RWPE1 (cell line): ENCODE data around the gene HTT.

Experiments
- CTCF ChIA-PET: fragments of 350-600 bp; sonication (Branson Sonifier 250); formaldehyde crosslinking; extraction: SDS; loops from one replicate; lab custom pipeline; 2021; lab: Yijun Ruan, JAX
- POLR2A ChIA-PET: fragments of 400-600 bp; formaldehyde crosslinking; extraction: SDS; loops from one replicate; lab custom pipeline; 2020; ENCODE audit warnings: antibody characterized with exemption; ENCODE audit not compliant: low non-redundant PET; lab: Yijun Ruan, JAX
- DNase-seq: peaks from one replicate; pipeline ENCODE4 v3.0.0; 2012; ENCODE audit warnings: low spot score
- H3K27ac ChIP-seq: fragments of 450-650 bp; 2 replicates; pipeline ENCODE4 v1.5.1; 2017
- CTCF ChIP-seq: fragments of 450-650 bp; conservative IDR thresholded peaks from 2 replicates; pipeline ENCODE4 v1.5.1; 2017; ENCODE audit warnings: low read depth, mild to moderate bottlenecking

HTT gene

DNA sequence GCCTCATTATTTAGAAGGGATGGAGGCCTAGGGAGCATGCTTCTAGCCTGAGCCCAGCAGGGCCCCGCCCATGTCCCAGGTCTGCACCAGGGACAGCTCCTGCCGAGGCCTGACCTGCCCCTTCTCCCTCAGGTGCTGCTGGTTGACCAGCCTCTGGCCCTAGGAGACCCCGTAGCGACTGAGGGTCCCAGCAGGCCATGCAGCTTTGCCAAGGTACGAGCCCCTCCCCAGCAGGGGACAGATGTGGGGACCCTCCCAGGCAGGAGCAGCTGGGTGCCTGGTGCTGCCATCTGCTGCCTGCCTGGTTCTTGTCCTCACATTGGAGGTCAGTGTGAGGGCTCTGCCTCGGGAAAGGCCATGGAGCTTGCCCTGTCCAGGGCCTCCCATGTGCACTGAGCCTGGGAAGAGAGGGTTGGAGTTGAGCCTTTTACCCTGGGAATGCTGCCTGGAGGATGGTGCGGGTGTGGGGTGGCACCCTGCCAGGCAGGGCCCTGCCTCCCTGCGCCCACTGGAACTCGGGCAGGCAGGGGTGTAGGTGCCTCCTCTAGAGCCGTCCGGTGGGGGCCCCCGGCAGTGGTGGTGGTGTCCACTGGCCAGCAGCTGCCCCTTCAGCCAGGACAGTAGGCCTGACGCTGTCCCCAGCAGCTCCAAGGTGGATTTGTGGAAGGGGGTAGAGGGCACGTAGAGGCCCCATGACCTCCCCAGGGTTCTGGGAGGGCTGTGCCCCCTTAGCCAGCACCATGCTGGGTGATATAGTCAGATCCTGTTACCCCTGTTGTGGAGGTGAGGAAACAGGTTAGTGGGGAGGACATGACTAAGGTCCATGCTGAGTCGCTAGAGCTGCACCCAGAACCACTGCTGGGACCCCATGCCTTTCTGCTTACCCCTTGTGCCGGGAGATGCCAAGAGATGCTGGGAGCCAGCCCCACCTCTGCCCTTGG, 172.2 kb downstream of the HTT start:
- DNase-seq, result no peak
- no peak overlapping the region for H3K27ac ChIP-seq
- TF ChIP-seq CTCF, result no peak
- ChIA-PET POLR2A (no interaction called here), CTCF (no interaction called here)

DNA sequence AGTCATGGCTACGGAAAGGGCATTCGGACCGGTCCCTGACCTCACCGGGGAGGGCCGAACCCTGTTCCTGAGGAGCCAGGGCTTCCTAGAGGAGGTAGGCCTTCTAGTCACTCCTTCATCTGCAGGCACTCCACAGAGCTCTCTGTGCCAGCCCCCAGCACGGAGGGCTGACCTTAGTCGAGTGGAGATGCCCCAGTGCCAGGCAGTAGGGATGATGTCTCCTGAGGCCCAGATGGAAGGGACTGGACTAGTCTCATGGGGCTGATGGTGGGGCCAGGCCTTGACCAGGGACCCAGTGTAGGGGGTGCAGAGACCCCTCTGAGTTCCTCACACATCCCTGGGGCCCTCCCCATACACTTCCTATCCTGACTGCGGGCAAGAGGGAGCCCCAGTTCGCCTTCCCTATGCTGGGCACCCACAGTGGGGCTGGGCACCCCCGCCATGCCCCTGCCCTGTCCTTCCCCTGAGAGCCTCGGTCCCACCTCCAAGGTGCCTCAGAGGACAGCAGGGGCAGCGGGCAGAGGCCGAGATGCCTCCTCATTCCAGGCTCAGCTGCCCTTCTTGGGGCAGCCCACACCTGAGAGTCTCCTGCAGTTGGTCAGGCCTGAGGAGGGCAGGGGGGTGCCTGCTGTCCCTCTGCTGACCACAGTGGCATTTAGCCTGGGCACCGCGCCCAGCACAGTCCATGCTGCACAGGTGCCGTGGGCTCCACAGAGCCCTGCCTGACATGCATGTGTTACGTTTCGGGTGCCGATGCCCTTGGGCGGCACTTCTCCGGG, 173.1 kb downstream of the HTT start:
- ChIA-PET CTCF (no interaction called here), POLR2A (no interaction called here)
- H3K27ac ChIP-seq, result no peak overlapping the region
- TF ChIP-seq CTCF, result no peak
- no peak for DNase-seq

DNA sequence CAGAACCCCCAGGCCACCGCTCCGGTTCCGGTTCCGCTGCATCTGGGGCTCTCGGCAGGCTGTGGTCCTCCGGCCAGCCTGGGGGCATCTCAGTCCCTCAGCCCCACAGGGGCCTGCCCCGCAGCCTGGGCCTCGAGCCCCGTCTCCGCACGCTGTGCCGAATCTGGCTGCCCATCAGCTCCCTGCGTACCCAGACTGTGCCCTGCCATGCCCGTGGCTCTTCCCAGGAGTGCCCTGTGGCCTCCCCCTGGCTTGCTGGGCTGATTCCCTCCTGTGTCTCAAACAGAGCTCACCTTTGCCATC, 173.6 kb downstream of the HTT start:
- no peak for TF ChIP-seq CTCF
- no peak for DNase-seq
- H3K27ac ChIP-seq, result no peak overlapping the region
- ChIA-PET CTCF (no interaction called here), POLR2A (no interaction called here)

DNA sequence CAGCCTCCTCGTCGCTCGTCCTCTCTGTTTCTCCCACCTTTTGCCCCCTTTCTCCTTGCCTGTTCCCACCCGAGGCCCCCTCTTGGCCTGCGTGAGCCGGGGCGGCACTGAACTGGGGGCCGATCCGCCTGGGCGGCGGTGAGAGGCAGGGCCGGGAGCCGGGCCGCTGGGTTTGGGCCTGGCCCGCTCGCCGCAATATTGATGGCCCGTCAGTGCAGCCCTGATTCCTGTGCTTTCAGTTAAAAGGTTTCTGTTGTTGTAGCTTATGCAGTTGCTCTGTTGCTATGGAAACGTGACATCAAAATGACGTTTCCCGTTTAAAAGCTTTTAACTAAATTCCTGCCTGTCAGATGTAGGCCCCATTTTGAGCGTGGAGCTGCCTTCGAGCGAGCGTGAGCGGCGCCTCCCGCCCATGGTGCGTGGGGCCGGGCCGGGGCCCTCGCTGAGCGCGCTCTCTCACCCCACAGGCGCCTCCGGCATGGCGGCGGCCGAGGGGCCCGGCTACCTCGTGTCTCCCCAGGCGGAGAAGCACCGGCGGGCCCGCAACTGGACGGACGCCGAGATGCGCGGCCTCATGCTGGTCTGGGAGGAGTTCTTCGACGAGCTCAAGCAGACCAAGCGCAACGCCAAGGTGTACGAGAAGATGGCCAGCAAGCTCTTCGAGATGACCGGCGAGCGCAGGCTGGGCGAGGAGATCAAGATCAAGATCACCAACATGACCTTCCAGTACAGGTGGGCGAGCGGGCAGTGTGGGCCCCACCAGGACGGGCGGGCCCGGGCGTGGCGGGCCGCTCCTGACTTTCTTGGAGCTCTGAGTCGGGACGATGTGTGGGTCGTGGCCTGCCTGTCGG, 174.6 kb downstream of the HTT start, which contains the start of gene MSANTD1:
Gene MSANTD1, plus strand, starts transcription at position 349 of the 851 bp plus-strand sequence. Its CDS starts 64 bp downstream, at position 413.
- POLR2A ChIA-PET, result no interaction called here
- no peak for TF ChIP-seq CTCF
- no peak for DNase-seq
- no peak within 1 kb of the TSS for H3K27ac ChIP-seq
- CTCF ChIA-PET, result interaction anchor here (0.6 kb wide), 1 partner anchor 32 kb away, joined by 4 read pairs; no protein-coding TSS in a partner anchor

DNA sequence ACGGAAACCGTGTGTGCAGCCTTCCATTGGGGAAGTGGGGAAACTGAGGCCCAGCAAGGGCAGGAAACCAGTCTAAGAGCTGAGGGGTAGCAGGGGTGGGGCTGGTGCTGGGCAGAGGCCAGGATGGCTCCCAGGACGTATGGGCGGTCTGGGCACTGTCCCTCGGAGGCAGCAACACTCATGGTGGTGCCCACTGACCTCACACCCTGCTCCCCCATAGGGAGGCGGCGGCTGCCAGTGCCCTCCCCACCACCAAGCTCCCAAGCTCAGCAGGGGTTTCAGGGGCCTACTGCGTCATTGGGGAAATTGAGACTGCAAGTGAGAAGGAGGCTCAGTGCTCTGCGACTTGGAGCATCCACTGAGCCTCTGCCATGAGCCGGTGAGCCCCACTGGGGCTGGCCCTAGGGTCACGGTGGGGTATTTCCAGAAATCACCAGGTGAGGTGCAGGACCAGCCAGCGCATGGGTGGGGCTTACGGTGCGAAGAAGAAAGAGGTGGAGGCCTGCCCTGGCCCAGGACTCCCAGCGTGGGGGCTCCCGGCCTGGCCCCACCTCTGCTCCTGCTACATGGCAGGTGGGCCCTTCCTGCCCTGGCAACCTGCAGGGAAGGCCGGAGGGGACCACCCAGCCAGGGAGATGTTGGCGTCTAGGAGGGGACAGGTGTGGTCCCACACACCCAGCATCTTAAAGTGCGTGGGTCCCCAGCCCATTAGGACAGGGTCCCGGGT, 175.4 kb downstream of the HTT start:
- no peak for DNase-seq
- no peak for TF ChIP-seq CTCF
- CTCF ChIA-PET, result no interaction called here
- POLR2A ChIA-PET, result no interaction called here
- H3K27ac ChIP-seq, result no peak overlapping the region
